Right renal cortex interstitium (tissue), 3 donors: ENCODE results near the gene UFSP2. TPM values are rescaled to one million over a fixed set of nuclear protein-coding genes. Genes with fewer than 3 reads are reported as not detected.

ENCODE experiments used
- DNase-seq, 3 donors: peaks; one replicate each; pipeline ENCODE4 v3.0.0-alpha.2; 2013; ENCODE audit warnings: low read depth in 3 of 3, low spot score in 2 of 3
- polyA plus RNA-seq, 3 donors: library from polyadenylated mRNA; unstranded; fragments of 120-200 nt; gene quantifications; one replicate each; pipeline ENCODE4 v1.2.1, GENCODE V29; 2013; ENCODE audit not compliant: insufficient read length in 3 of 3

Gene UFSP2
- polyA plus RNA-seq, 3 donors: 80.9 to 87.0 (median 85.6) TPM

GRCh38 chr4:185357733-185358440 is 67.9 kb downstream of the UFSP2 start:
- DNase-seq: no peak

- no peak for DNase-seq
Measured at GRCh38 chr4:185357211-185357610, 68.6 kb downstream of the UFSP2 start.

GRCh38 chr4:185352741-185353140 is 73.0 kb downstream of the UFSP2 start:
- no peak for DNase-seq

GRCh38 chr4:185352202-185352601 is 73.6 kb downstream of the UFSP2 start:
- DNase-seq: no peak

- DNase-seq: no peak
Measured at GRCh38 chr4:185351691-185352090, 74.1 kb downstream of the UFSP2 start.

Other genes starting within 250 kb of the UFSP2 start
- 10 to 100 TPM; 49.6 to 58.0 (median 52.3) TPM for gene CFAP97, start 222.0 kb downstream of the UFSP2 start, polyA plus RNA-seq
- gene SNX25, start 216.4 kb downstream of the UFSP2 start, polyA plus RNA-seq: 10 to 100 TPM; 24.3 to 26.2 (median 25.6) TPM
- 1 to 10 TPM; 2.6 to 3.4 (median 2.9) TPM for gene LRP2BP, start 30.0 kb downstream of the UFSP2 start, polyA plus RNA-seq
- gene ANKRD37, start 29.1 kb downstream of the UFSP2 start, polyA plus RNA-seq: 10 to 100 TPM in 2 of 3 donors, 1 to 10 TPM in 1; 9.6 to 11.7 (median 10.9) TPM
- gene CCDC110, start 45.8 kb upstream of the UFSP2 start, polyA plus RNA-seq: 1 to 10 TPM; 1.9 to 3.3 (median 2.8) TPM
- gene PDLIM3, start 109.5 kb upstream of the UFSP2 start, polyA plus RNA-seq: 1 to 10 TPM; 2.2 to 4.6 (median 3.6) TPM